T-helper 2 cell treated with Interferon-gamma antibody and Interleukin-4, amounts not matched to agents 100 ng/mL and 5 ng/mL, for 36 hours (primary cell): ENCODE data around the gene KRTAP4-12. TPM values are rescaled to one million over a fixed set of nuclear protein-coding genes. Genes with fewer than 3 reads are reported as not detected.
"Not testable (repeated sequence)": the region's sequence is repeated elsewhere in the genome, so short reads cannot be mapped to it uniquely, and the experiment has no call there.

Experiments used
- intact Hi-C: fragments of 100-400 bp; cut with micrococcal nuclease; formaldehyde crosslinking; loops from one replicate; pipeline ENCODE4 v1.15.1; 2023
- total RNA-seq: library from RNA; stranded (reverse); gene quantifications from 2 replicates; pipeline ENCODE4 v1.2.3, GENCODE V29; 2022

Gene KRTAP4-12
- total RNA-seq, 1 donor from 2014 or later, result not detected

- intact Hi-C loops, result no loop called here
These were observed 2.4 kb upstream of the KRTAP4-12 start for GRCh38 chr17:41126412-41126811.

- intact Hi-C loops, result no loop called here
These were observed 1.1 kb upstream of the KRTAP4-12 start for GRCh38 chr17:41125064-41125463.

DNA sequence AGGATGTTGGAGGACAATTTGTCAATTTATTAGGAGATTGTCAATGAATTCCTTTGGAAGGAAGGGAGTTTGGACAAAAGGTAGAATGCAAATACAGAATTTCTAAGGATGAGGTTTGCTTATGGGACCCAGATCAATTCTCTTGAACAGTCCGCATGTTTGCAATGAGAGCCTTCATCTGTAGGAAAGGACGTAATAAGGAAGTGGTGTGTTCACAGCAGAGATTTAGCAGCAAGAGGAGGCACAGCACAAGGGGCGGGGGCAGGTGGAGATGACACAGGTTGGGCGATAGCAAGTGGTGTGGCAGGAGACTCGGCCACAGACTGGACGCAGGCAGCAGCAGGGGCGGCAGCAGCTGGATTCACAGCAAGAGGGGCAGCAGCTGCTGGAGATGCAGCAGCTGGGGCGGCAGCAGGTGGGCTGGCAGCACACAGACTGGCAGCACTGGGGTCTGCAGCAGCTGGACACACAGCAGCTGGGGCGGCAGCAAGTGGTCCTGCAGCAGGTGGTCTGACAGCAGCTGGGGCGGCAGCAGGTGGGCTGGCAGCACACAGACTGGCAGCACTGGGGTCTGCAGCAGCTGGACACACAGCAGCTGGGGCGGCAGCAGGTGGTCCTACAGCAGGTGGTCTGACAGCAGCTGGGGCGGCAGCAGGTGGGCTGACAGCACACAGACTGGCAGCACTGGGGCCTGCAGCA, 541 bp downstream of the KRTAP4-12 start:
- intact Hi-C loops, result not testable (repeated sequence)

DNA sequence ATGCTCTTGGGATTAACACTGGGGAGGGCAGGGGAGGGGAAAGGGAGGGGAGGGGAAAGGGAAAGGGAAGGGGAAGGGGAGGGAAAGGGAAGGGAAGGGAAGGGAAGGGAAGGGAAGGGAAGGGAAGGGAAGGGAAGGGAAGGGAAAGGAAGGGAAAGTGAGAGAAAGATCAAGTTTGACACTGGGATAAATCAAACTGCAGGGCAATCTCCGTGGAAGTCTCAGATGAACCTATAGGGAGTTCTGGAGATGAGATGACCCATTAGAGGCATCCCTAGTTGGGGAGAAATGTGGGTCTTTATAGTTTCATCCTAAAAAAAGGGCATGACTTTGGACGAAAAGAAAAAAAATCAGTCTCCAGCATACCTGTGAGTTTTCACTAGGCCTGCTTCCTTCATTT, 2.2 kb downstream of the KRTAP4-12 start:
- intact Hi-C loops, result no loop called here

DNA sequence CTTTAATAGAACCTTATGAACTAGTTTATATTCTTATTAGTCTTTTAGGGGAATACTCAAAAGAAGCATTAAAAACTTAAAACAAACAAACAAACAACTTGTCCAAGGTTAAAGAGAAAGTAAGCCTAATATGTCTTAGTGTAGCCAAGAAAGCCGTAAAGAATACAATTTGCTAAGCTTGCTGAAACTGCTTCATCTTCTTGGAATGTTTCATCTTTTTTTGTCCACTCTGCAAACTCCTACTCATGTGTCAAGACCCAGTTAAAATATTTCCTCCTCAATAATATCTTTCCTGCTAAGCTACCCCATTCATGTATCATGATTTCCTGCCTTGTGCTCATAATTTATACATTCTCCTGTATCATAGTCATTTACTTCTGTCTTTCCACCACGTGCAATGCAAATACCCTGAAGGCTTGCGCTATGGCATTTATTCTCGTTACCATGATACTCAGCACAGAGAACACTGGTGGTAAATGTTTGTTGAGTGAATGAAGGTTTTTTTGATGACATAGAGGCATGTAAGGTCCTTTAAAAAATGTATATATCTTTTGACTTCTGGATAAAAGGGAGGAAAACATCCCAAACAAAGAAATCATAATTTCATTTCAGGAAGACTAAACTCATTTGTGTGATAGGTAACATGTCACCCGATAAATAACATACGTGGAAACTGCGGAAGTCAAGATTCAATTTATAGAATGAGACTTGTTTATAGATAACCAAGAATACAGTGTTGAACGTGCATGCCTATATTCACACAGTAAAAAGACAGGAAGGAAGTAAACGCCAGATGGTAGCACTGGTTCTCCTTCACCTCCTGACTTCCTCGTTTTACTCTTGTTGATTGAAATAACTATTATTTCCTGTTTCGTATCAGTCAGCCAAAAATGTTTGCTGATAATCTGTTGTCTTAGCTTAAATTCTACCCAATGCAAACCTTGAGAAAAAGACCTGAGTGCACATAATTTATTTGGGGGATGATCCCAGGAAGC, 4.0 kb downstream of the KRTAP4-12 start:
- intact Hi-C loops, result not testable (repeated sequence)

DNA sequence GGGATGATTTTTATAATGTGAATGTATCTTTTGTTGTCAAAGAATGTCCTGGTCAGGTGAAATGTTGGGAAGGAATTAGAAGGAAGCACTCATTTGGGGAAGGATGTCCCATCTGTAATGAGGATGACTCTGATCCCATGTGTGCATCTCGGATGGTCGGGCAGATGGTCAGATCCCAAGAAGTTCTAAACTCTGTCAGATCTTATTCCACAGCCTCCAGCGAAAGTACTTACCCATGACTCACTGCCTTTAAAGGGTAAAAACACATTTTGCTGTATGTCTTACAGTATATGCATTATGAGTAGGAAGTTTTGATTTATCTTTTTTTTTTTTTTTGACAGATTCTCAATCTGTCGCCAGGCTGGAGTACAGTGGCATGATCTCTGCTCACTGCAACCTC, 5.3 kb downstream of the KRTAP4-12 start:
- intact Hi-C loops, result no loop called here

- intact Hi-C loops, result not testable (repeated sequence)
These were observed 6.1 kb downstream of the KRTAP4-12 start, which contains the start of gene KRTAP4-11 for GRCh38 chr17:41117846-41118386. Gene KRTAP4-11 (minus strand): TSS chr17:41118373. CDS start chr17:41118315, 58 bp downstream.

DNA sequence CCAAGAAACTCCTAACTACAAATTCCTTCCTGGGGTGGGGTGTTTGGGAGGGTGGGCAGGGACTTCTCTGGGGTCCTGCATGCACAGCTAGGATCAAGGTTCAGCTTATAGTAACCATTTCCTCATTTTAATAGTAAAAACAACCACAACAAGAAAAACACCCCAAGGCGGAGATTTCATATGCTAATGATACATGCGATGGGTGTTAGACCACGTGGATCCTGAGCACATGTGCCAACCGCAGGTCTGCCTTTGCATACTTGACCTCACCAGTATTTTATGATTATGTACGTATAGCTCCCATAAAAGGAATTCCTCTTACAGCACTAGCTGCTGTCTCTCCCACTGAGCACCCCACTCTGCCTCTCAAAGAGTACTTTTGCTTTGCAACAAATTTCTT, 7.7 kb downstream of the KRTAP4-12 start:
- intact Hi-C loops, result no loop called here

DNA sequence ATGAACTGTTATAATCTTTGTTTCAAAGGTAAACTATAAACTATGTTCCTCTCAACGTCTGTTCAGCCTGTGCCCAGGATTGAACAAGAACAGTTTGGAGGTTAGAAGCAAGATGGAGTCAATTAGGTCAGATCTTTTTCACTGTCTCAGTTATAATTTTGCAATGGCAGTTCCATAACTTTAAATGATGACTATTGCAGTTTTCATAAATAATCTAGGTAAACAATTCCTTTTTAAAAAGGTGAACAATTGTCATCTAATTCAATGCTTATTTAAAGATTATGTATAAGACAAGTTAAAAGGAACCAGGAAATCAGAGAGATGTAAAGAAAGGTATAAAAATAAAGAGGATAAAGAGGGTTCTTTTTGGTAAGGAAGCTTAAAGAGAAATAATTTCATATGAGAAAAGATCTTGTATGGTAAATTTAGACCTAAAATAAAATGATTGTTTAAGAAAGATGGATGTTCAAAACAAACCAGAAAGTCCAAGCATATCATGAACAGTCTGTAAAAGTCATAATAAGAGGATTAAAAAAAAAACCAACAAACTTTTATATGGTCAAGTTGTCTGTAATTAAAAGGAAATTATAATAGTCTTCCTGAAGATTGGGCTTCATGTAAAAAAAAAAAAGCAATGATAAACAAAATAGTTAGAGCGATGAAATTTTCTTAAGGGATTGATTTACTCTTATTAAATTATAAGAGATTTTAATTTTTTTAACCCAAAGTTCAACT, 12.7 kb downstream of the KRTAP4-12 start:
- intact Hi-C loops, result no loop called here

GRCh38 chr17:41108728-41109386, 15.1 kb downstream of the KRTAP4-12 start:
- intact Hi-C loops, result not testable (repeated sequence)

- intact Hi-C loops, result loop anchor here (1.0 kb wide), 1 partner anchor 21 kb away; no protein-coding TSS in a partner anchor
These were observed 16.0 kb downstream of the KRTAP4-12 start for GRCh38 chr17:41107941-41108450.

- intact Hi-C loops, result not testable (repeated sequence)
These were observed 18.6 kb downstream of the KRTAP4-12 start, which contains the start of gene KRTAP4-9 for GRCh38 chr17:41105347-41105746. Gene KRTAP4-9 (plus strand): TSS chr17:41105389. CDS start chr17:41105389, 0 bp downstream.

DNA sequence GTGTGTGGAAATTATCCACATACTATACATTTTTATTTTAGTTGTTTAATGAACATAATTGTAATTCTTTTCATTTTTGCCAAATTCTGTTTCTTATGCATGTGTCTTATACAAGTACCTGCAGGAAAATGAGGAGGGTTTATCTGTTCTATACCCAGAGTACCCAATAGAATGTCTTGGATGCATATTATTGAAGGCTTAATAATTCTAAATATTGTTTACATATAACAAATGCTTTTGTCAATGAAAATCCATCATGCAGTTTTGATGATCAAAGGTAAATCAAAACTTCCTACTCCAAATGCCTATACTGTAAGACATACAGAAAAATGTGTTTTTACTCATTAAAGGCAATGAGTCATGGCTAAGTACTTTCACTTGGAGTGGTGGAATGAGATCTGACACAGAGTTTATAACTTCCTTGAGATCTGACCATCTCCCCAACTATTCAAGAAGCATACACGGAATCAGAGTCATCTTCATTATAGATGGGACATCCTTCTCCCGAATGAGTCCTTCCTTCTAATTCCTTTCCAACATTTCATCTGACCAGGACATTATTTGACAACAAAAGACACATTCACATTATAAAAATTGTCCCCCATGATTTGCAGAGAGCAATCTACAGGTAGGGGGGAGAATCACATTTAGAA, 19.5 kb downstream of the KRTAP4-12 start:
- intact Hi-C loops, result not testable (repeated sequence)

- intact Hi-C loops, result no loop called here
These were observed 20.1 kb downstream of the KRTAP4-12 start for GRCh38 chr17:41103896-41104295.

GRCh38 chr17:41101586-41102259, 22.3 kb downstream of the KRTAP4-12 start, which contains the start of gene KRTAP4-16:
Gene KRTAP4-16 (minus strand): TSS chr17:41102209. CDS start chr17:41102209, 0 bp downstream.
- intact Hi-C loops, result no loop called here

GRCh38 chr17:41099682-41100480, 24.1 kb downstream of the KRTAP4-12 start:
- intact Hi-C loops, result not testable (repeated sequence)

DNA sequence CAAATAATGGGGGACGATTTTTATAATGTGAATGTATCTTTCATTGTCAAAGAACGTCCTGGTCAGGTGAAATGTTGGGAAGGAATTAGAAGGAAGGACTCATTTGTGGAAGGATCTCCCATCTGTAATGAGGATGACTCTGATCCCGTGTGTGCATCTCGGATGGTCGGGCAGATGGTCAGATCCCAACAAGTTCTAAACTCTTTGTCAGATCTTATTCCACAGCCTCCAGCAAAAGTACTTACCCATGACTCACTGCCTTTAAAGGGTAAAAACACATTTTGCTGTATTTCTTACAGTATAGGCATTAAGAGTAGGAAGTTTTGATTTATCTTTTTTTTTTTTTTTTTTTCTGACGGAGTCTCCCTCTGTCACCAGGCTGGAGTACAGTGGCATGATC, 25.5 kb downstream of the KRTAP4-12 start:
- intact Hi-C loops, result no loop called here

DNA sequence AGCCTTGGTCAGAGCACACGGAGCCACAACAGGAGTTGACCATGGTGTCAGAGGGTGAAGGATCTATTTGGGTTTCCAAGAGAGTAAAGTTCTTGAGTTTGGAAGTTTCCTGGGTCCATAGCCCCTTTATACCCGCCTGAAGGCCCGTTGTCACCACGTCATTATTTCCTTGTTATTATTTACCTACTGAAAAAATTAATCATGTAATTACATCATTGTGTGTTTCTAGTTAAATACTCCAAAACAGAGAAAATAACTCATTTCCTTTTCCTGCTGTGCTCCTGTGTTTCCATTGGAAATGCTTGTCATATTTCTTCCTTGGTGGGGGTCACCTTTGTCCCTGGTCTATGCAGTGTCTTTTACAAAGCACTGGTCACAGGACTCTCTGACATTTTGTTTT, 25.9 kb downstream of the KRTAP4-12 start, which contains the start of gene KRTAP4-8:
Gene KRTAP4-8 (minus strand): TSS at position 101 of the 400 bp plus-strand sequence. CDS start 58 bp downstream, at position 43.
- intact Hi-C loops, result no loop called here
